Adrenal gland (tissue), 12 donors: ENCODE measurements around the gene CCDC9B. TPM values are rescaled to one million over a fixed set of nuclear protein-coding genes. Genes with fewer than 3 reads are reported as not detected.

Experiments used
- DNase-seq, 7 donors: peaks; one replicate each; pipeline ENCODE4 v3.0.0-alpha.2; 2019 to 2020
- H3K27ac ChIP-seq, 5 donors: fragments of 200-600 bp; sonication (generic) in 4 of 5; 1 replicate in 3 of 5; 2 replicates in 2 of 5; pipeline versions ENCODE4 v1.5.1 to v1.8.0; 2016 to 2020; ENCODE audit warnings: mild to moderate bottlenecking in 1 of 5
- H3K27me3 ChIP-seq: fragments of 200-600 bp; 2 replicates; pipeline ENCODE4 v1.8.0; 2021
- H3K36me3 ChIP-seq, 2 donors: fragments of 200-600 bp; replicated peaks in 1 of 2; 1 replicate in 1 of 2; 2 replicates in 1 of 2; pipeline versions ENCODE4 v1.5.1 to v1.8.0; 2018 to 2022
- H3K4me1 ChIP-seq, 2 donors: fragments of 200-600 bp; replicated peaks in 1 of 2; 1 replicate in 1 of 2; 2 replicates in 1 of 2; pipeline versions ENCODE4 v1.5.1 to v1.8.0; 2018 to 2021
- H3K4me3 ChIP-seq, 4 donors: fragments of 200-600 bp; sonication (generic) in 3 of 4; one replicate each; pipeline ENCODE4 v1.5.1; 2016 to 2018
- H3K9me3 ChIP-seq, 3 donors: fragments of 200-600 bp; sonication (generic) in 1 of 3; replicated peaks in 1 of 3; 1 replicate in 2 of 3; 2 replicates in 1 of 3; pipeline versions ENCODE4 v1.5.1 to v1.8.0; 2016 to 2021
- CTCF ChIP-seq, 6 experiments: fragments of 450-650 bp in 4 of 6; fragments of 200-600 bp in 2 of 6; sonication (generic) in 1 of 6; IDR thresholded peaks; 1 replicate in 5 of 6; 2 replicates in 1 of 6; pipeline versions ENCODE4 v1.5.1 to v1.8.0; 2016 to 2021; ENCODE audit warnings: antibody characterized with exemption in 6 of 6, mild to moderate bottlenecking in 2 of 6, moderate library complexity in 1 of 6
- POLR2A ChIP-seq, 2 donors: fragments of 450-650 bp; IDR thresholded peaks; one replicate each; pipeline ENCODE4 v1.6.1; 2017; ENCODE audit warnings: antibody characterized with exemption in 2 of 2, mild to moderate bottlenecking in 2 of 2, moderate library complexity in 1 of 2
- WGBS, 4 donors: extraction: QIAGEN DNeasy Blood & Tissue Kit in 2 of 4; methylation state at CpG; one replicate each; pipeline versions ENCODE4 v1.1.5 to v1.1.7; 2013 to 2017; 5-methylcytosine and 5-hydroxymethylcytosine counted together
- intact Hi-C, 2 donors: fragments of 100-400 bp; cut with DNase I; formaldehyde crosslinking; loops; one replicate each; pipeline versions ENCODE4 v1.14.1 to v1.15.0; 2022 to 2023
- polyA plus RNA-seq, 3 donors: library from polyadenylated mRNA; stranded (reverse); fragments of 200-250 nt in 2 of 3; fragments of 350-450 nt in 1 of 3; fragmentation: Illumina TruSeq in 1 of 3; extraction: RNeasy Lipid Tissue Mini Kit (QIAGEN cat#74804) in 1 of 3; gene quantifications; one replicate each; pipeline ENCODE4 v1.2.3, GENCODE V29; 2013 to 2014
- total RNA-seq, 9 donors: library from RNA; depleted of rRNA in 4 of 9; stranded (reverse); fragments of >200 nt in 4 of 9; fragments of 120-200 nt in 1 of 9; fragmentation: NEBNext Ultra II Directional in 1 of 9; extraction: Animal tissue kit (Norgen Biotek cat#: 25700) in 1 of 9; gene quantifications; one replicate each; pipeline versions ENCODE4 v1.1.0 to v1.2.4, GENCODE V29; 2013 to 2023
- donor health status: healthy with polysubstance abuse.
- donor health status: Bipolar disorder and iron deficiency.
- donor health status: DM: yes; HTN: yes; CAD: no.
- donor health status: DM: no; HTN: no; CAD: no.
- donor health status: DM: no; HTN: no; CAD: no.
- donor health status: DM: yes; HTN: yes; CAD: no.

CCDC9B gene
- total and polyA plus RNA-seq, 12 donors: 0.72 to 41.0 (median 10.8) TPM

GRCh38 chr15:40290918-40291574 is 49.7 kb downstream of the CCDC9B start:
- H3K27me3 ChIP-seq: peaks cover 3% of the 10 kb centered on the region
- TF ChIP-seq POLR2A (IDR thresholded peaks at IDR 0.05) (no peak), CTCF (IDR thresholded peaks at IDR 0.05) (no peak)
- no peak overlapping the region for H3K27ac ChIP-seq
- H3K4me3 ChIP-seq: peak overlapping the region in 1 of 4 donors; percentile 42
- intact Hi-C loops: no loop called here
- WGBS, 4 donors: 15 to 65% (median 22%) methylated on average over 23 to 68 of the region's 68 CpGs
- H3K9me3 ChIP-seq: no peaks in the 10 kb centered on the region
- peaks cover 7 to 8% of the 10 kb centered on the region in 2 donors for H3K4me1 ChIP-seq
- peak in 4 of 7 donors; percentile 49 to 62 (median 56) for DNase-seq
- H3K36me3 ChIP-seq: no peaks in the 10 kb centered on the region

GRCh38 chr15:40290545-40290917 is 50.2 kb downstream of the CCDC9B start:
- 43 to 49% (median 45%) methylated on average over 9 to 12 of the region's 12 CpGs for WGBS, 4 donors
- peaks cover 7 to 8% of the 10 kb centered on the region in 2 donors for H3K4me1 ChIP-seq
- no peaks in the 10 kb centered on the region for H3K9me3 ChIP-seq

GRCh38 chr15:40289140-40289775 is 51.5 kb downstream of the CCDC9B start:
- peaks cover 3% of the 10 kb centered on the region for H3K27me3 ChIP-seq
- no peaks in the 10 kb centered on the region for H3K36me3 ChIP-seq
- H3K4me3 ChIP-seq: no peak overlapping the region
- WGBS, 4 donors: 77 to 81% (median 79%) methylated on average over 6 of the region's 6 CpGs
- H3K9me3 ChIP-seq: no peaks in the 10 kb centered on the region
- TF ChIP-seq POLR2A (IDR thresholded peaks at IDR 0.05) (no peak), CTCF (IDR thresholded peaks at IDR 0.05) (no peak)
- no peak overlapping the region for H3K27ac ChIP-seq
- intact Hi-C loops: no loop called here
- peaks cover 7 to 8% of the 10 kb centered on the region in 2 donors for H3K4me1 ChIP-seq
- no peak for DNase-seq

More at GRCh38 chr15:40290545-40290917, 50.2 kb downstream of the CCDC9B start:
- TF ChIP-seq POLR2A (IDR thresholded peaks at IDR 0.05): no peak
- no peak for TF ChIP-seq CTCF (IDR thresholded peaks at IDR 0.05)
- DNase-seq: no peak
- Histone ChIP-seq H3K27me3 (peaks cover 3% of the 10 kb centered on the region), H3K27ac (no peak overlapping the region), H3K36me3 (no peaks in the 10 kb centered on the region), H3K4me3 (no peak overlapping the region)
- intact Hi-C loops: no loop called here

GRCh38 chr15:40287968-40288367 is 52.8 kb downstream of the CCDC9B start:
- H3K27ac ChIP-seq: no peak overlapping the region
- TF ChIP-seq POLR2A (IDR thresholded peaks at IDR 0.05) (no peak), CTCF (IDR thresholded peaks at IDR 0.05) (no peak)
- 75 to 89% (median 80%) methylated on average over 1 to 4 of the region's 4 CpGs for WGBS, 4 donors
- intact Hi-C loops: no loop called here
- H3K9me3 ChIP-seq: no peaks in the 10 kb centered on the region
- H3K27me3 ChIP-seq: peaks cover 11% of the 10 kb centered on the region
- DNase-seq: no peak
- H3K36me3 ChIP-seq: no peaks in the 10 kb centered on the region
- no peak overlapping the region for H3K4me3 ChIP-seq
- peaks cover 7 to 12% of the 10 kb centered on the region in 2 donors for H3K4me1 ChIP-seq
